GM12873 (cell line): Measurements from ENCODE around the gene TMEM158.

Experiments
- CTCF ChIP-seq: IDR thresholded peaks from 2 replicates; pipeline ENCODE4 v1.5.1; 2012; ENCODE audit warnings: low read depth, mild to moderate bottlenecking, moderate library complexity, low read length, control low read depth; ENCODE audit not compliant: insufficient read depth; ENCODE audit errors: missing control alignments

Gene TMEM158

GRCh38 chr3:45226206-45226915, at the start of gene TMEM158:
Gene TMEM158, minus strand, starts transcription at chr3:45226287. Its CDS starts 260 bp downstream, at chr3:45226027.
- no peak for TF ChIP-seq CTCF

GRCh38 chr3:45275006-45275704, 49.1 kb upstream of the TMEM158 start:
- no peak for TF ChIP-seq CTCF

GRCh38 chr3:45273681-45274515, 47.8 kb upstream of the TMEM158 start:
- TF ChIP-seq CTCF = no peak

- TF ChIP-seq CTCF = no peak
Observed at GRCh38 chr3:45272828-45273470, 46.9 kb upstream of the TMEM158 start.

GRCh38 chr3:45272032-45272810, 46.1 kb upstream of the TMEM158 start:
- TF ChIP-seq CTCF = no peak

- TF ChIP-seq CTCF = no peak
Observed at GRCh38 chr3:45269952-45270351, 43.9 kb upstream of the TMEM158 start.
